ENCODE data around the gene CLEC4F. TPM values are rescaled to one million over a fixed set of nuclear protein-coding genes. Genes with fewer than 3 reads are reported as not detected.
A peak's percentile ranks its signal among the peaks of the same experiment; 100 is the strongest.
"Not testable (repeated sequence)": the region's sequence is repeated elsewhere in the genome, so short reads cannot be mapped to it uniquely, and the experiment has no call there.

The CLEC4F gene
- total RNA-seq, 1 experiment from 2014 or later = not detected

GRCh38 chr2:70801607-70802263 is 18.7 kb downstream of the CLEC4F start:
- Histone ChIP-seq H3K4me3 (no peak overlapping the region), H3K27me3 (no peaks in the 10 kb centered on the region), H3K9me3 (no peaks in the 10 kb centered on the region), H3K36me3 (no peaks in the 10 kb centered on the region)
- no peak for DNase-seq

GRCh38 chr2:70799706-70800105 is 20.7 kb downstream of the CLEC4F start:
- DNase-seq = no peak
- H3K4me3 ChIP-seq = no peak overlapping the region
- no peaks in the 10 kb centered on the region for H3K36me3 ChIP-seq
- H3K27me3 ChIP-seq = no peaks in the 10 kb centered on the region
- H3K9me3 ChIP-seq = no peaks in the 10 kb centered on the region

- DNase-seq, H3K27me3 ChIP-seq, H3K9me3 ChIP-seq, H3K4me3 ChIP-seq, H3K36me3 ChIP-seq: not testable (repeated sequence)
Measured at GRCh38 chr2:70797996-70798395, 22.4 kb downstream of the CLEC4F start.

- no peaks in the 10 kb centered on the region for H3K27me3 ChIP-seq
Measured at GRCh38 chr2:70797506-70797905, 22.9 kb downstream of the CLEC4F start.

GRCh38 chr2:70796262-70796661 is 24.1 kb downstream of the CLEC4F start:
- H3K4me3 ChIP-seq = no peak overlapping the region
- H3K27me3 ChIP-seq = no peaks in the 10 kb centered on the region
- no peak for DNase-seq
- no peaks in the 10 kb centered on the region for H3K9me3 ChIP-seq
- no peaks in the 10 kb centered on the region for H3K36me3 ChIP-seq

More at GRCh38 chr2:70797506-70797905, 22.9 kb downstream of the CLEC4F start:
- H3K36me3 ChIP-seq = no peaks in the 10 kb centered on the region
- no peak overlapping the region for H3K4me3 ChIP-seq
- DNase-seq = no peak
- no peaks in the 10 kb centered on the region for H3K9me3 ChIP-seq

- H3K36me3 ChIP-seq = no peaks in the 10 kb centered on the region
- H3K9me3 ChIP-seq = no peaks in the 10 kb centered on the region
- H3K27me3 ChIP-seq = no peaks in the 10 kb centered on the region; the same call in 1 of the 2 replicates
- no peak for DNase-seq
- no peak overlapping the region for H3K4me3 ChIP-seq
Measured at GRCh38 chr2:70795164-70795995, 25.0 kb downstream of the CLEC4F start.

GRCh38 chr2:70793450-70793849 is 26.9 kb downstream of the CLEC4F start:
- DNase-seq = no peak
- no peaks in the 10 kb centered on the region for H3K9me3 ChIP-seq
- H3K27me3 ChIP-seq = peaks cover 11% of the 10 kb centered on the region
- H3K36me3 ChIP-seq = no peaks in the 10 kb centered on the region
- no peak overlapping the region for H3K4me3 ChIP-seq

- Histone ChIP-seq H3K27me3 (peaks cover 11% of the 10 kb centered on the region), H3K9me3 (no peaks in the 10 kb centered on the region), H3K4me3 (peak within 1 kb of the TSS; percentile 16; the same call in 1 of the 2 replicates), H3K36me3 (no peaks in the 10 kb centered on the region)
- DNase-seq = no peak
Measured at GRCh38 chr2:70790136-70790828, 30.1 kb downstream of the CLEC4F start, which contains the start of gene FIGLA. FIGLA (minus strand) TSS chr2:70790643; CDS start chr2:70790638, 5 bp downstream.

- Histone ChIP-seq H3K27me3 (peaks cover 11% of the 10 kb centered on the region), H3K9me3 (no peaks in the 10 kb centered on the region), H3K36me3 (no peaks in the 10 kb centered on the region), H3K4me3 (peak overlapping the region; percentile 16; the same call in 1 of the 2 replicates)
- peak; percentile 50 for DNase-seq
Measured at GRCh38 chr2:70789304-70790135, 30.9 kb downstream of the CLEC4F start.

- Histone ChIP-seq H3K9me3 (no peaks in the 10 kb centered on the region), H3K27me3 (peaks cover 11% of the 10 kb centered on the region), H3K36me3 (no peaks in the 10 kb centered on the region), H3K4me3 (no peak overlapping the region)
- DNase-seq = peak; percentile 38
Measured at GRCh38 chr2:70785137-70785911, 35.1 kb downstream of the CLEC4F start.

- Histone ChIP-seq H3K27me3 (peaks cover 2% of the 10 kb centered on the region; the same call in 1 of the 2 replicates), H3K36me3 (no peaks in the 10 kb centered on the region), H3K9me3 (no peaks in the 10 kb centered on the region), H3K4me3 (no peak overlapping the region)
- DNase-seq = no peak
Measured at GRCh38 chr2:70784320-70784719, 36.1 kb downstream of the CLEC4F start.

- no peaks in the 10 kb centered on the region for H3K36me3 ChIP-seq
- H3K27me3 ChIP-seq = no peaks in the 10 kb centered on the region
- no peak overlapping the region for H3K4me3 ChIP-seq
- DNase-seq = peak; percentile 23
- no peaks in the 10 kb centered on the region for H3K9me3 ChIP-seq
Measured at GRCh38 chr2:70779911-70780545, 40.4 kb downstream of the CLEC4F start.

GRCh38 chr2:70779491-70779890 is 40.9 kb downstream of the CLEC4F start:
- Histone ChIP-seq H3K27me3 (no peaks in the 10 kb centered on the region), H3K36me3 (no peaks in the 10 kb centered on the region)

GRCh38 chr2:70778676-70779075 is 41.7 kb downstream of the CLEC4F start:
- Histone ChIP-seq H3K4me3 (no peak overlapping the region), H3K9me3 (no peaks in the 10 kb centered on the region), H3K36me3 (no peaks in the 10 kb centered on the region), H3K27me3 (no peaks in the 10 kb centered on the region)
- peak; percentile 65 for DNase-seq

More at GRCh38 chr2:70779491-70779890, 40.9 kb downstream of the CLEC4F start:
- DNase-seq = no peak
- Histone ChIP-seq H3K4me3 (no peak overlapping the region), H3K9me3 (no peaks in the 10 kb centered on the region)

- H3K4me3 ChIP-seq = no peak overlapping the region
- H3K36me3 ChIP-seq = no peaks in the 10 kb centered on the region
- no peak for DNase-seq
- no peaks in the 10 kb centered on the region for H3K27me3 ChIP-seq
- no peaks in the 10 kb centered on the region for H3K9me3 ChIP-seq
Measured at GRCh38 chr2:70777450-70777849, 42.9 kb downstream of the CLEC4F start.
